Thymus (tissue), 11 donors: ENCODE results near the gene PRKCA. TPM values are rescaled to one million over a fixed set of nuclear protein-coding genes. Genes with fewer than 3 reads are reported as not detected.
"Not testable (repeated sequence)": the region's sequence is repeated elsewhere in the genome, so short reads cannot be mapped to it uniquely, and the experiment has no call there.

Source experiments
- DNase-seq, 9 donors: peaks; one replicate each; pipeline ENCODE4 v3.0.0-alpha.2; 2013; ENCODE audit warnings: low spot score in 9 of 9, low read depth in 6 of 9, missing footprints in 1 of 9
- H3K27ac ChIP-seq, 2 donors: one replicate each; pipeline ENCODE4 v1.5.1; 2013; ENCODE audit warnings: control low read depth in 1 of 2, low read depth in 1 of 2, low read length in 1 of 2, mild to moderate bottlenecking in 1 of 2, moderate library complexity in 1 of 2
- H3K27me3 ChIP-seq, 2 donors: one replicate each; pipeline ENCODE4 v1.5.1; 2013; ENCODE audit warnings: low read length in 1 of 2; ENCODE audit not compliant: control insufficient read depth in 2 of 2, insufficient read depth in 1 of 2
- H3K36me3 ChIP-seq, 2 donors: one replicate each; pipeline ENCODE4 v1.5.1; 2013; ENCODE audit warnings: low read length in 1 of 2, mild to moderate bottlenecking in 1 of 2, moderate library complexity in 1 of 2; ENCODE audit not compliant: control insufficient read depth in 2 of 2, insufficient read depth in 2 of 2
- H3K4me1 ChIP-seq, 2 donors: one replicate each; pipeline ENCODE4 v1.5.1; 2013; ENCODE audit warnings: low read length in 2 of 2; ENCODE audit not compliant: control insufficient read depth in 2 of 2, insufficient read depth in 2 of 2
- H3K4me3 ChIP-seq, 2 donors: one replicate each; pipeline ENCODE4 v1.5.1; 2013; ENCODE audit warnings: low read length in 2 of 2, control low read depth in 1 of 2, mild to moderate bottlenecking in 1 of 2
- H3K9me3 ChIP-seq, 2 donors: one replicate each; pipeline ENCODE4 v1.5.1; 2013; ENCODE audit warnings: low read length in 1 of 2, mild to moderate bottlenecking in 1 of 2; ENCODE audit not compliant: control insufficient read depth in 2 of 2, insufficient read depth in 1 of 2
- WGBS: extraction: QIAGEN DNeasy Blood & Tissue Kit; methylation state at CpG from one replicate; pipeline ENCODE4 v1.1.7; 2013; 5-methylcytosine and 5-hydroxymethylcytosine counted together
- polyA plus RNA-seq: library from polyadenylated mRNA; stranded (reverse); fragments of 200-250 nt; gene quantifications from one replicate; pipeline ENCODE4 v1.2.3, GENCODE V29; 2013
- total RNA-seq: library from RNA; stranded (reverse); fragments of 120-200 nt; gene quantifications from one replicate; pipeline ENCODE4 v1.2.4, GENCODE V29; 2013
- donor health status: healthy.

Gene PRKCA
- total and polyA plus RNA-seq, 2 donors = 2.7 to 3.2 TPM

DNA sequence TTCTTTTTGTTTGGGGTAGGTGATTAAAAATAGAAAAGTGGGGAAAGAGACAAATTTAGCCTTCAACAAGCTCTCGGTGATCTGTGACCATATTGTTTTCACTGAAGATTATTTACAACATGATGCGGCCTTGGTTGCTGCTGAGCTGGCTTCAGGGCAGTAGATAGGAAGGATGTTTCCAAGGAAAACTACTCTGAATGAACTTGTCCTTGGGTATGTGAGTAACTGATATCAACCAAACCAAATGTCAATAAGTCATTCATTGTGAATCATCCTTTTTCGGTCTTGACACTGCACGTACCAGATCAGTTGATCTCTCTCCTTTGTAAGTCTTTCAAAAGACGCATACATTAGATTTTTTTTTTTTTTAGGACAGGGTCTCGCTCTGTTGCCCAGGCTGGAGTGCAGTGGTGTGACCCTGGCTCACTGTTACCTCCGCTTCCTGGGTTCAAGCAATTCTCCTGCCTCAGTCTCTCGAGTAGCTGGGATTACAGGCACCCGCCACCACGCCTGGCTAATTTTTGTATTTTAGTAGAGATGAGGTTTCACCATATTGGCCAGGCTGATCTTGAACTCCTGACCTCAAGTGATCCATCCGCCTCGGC, 58.6 kb downstream of the PRKCA start:
- not testable (repeated sequence) for H3K9me3 ChIP-seq, H3K36me3 ChIP-seq, H3K27me3 ChIP-seq, H3K4me1 ChIP-seq, DNase-seq, H3K4me3 ChIP-seq, H3K27ac ChIP-seq
- 97% methylated on average over 12 of the region's 12 CpGs for WGBS

DNA sequence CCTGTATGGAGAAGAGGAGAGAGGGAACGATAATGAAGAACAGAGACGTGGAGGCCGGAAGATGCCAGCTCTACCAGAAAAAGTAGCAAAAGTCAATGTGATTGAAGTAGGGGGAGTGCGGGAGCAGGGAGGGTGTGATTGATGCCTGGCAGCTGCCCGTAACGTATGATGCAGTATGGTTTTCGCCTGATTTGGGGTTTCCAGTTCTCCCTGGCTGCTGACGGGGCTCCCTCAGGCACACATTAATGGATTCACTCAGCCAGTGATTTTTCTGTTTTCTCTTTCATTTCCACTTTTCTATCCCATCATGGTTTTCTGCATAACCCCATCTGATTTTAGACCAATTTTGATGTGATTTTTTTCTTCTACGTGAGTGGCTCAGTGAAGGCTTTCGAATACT, 62.1 kb downstream of the PRKCA start:
- WGBS = 94% methylated on average over 10 of the region's 10 CpGs
- no peak overlapping the region for H3K4me3 ChIP-seq
- H3K4me1 ChIP-seq = peaks cover 0 to 4% of the 10 kb centered on the region in 2 donors
- H3K9me3 ChIP-seq = no peaks in the 10 kb centered on the region
- no peak overlapping the region for H3K27ac ChIP-seq
- no peak for DNase-seq
- no peaks in the 10 kb centered on the region for H3K36me3 ChIP-seq
- H3K27me3 ChIP-seq = no peaks in the 10 kb centered on the region

GRCh38 chr17:66364990-66365490, 62.6 kb downstream of the PRKCA start:
- Histone ChIP-seq H3K9me3 (no peaks in the 10 kb centered on the region), H3K4me1 (peaks cover 0 to 4% of the 10 kb centered on the region in 2 donors), H3K27ac (no peak overlapping the region), H3K36me3 (no peaks in the 10 kb centered on the region), H3K27me3 (no peaks in the 10 kb centered on the region), H3K4me3 (no peak overlapping the region)
- DNase-seq = no peak
- 9% methylated on average over 4 of the region's 4 CpGs for WGBS

- WGBS = 90% methylated on average over 2 of the region's 2 CpGs
- DNase-seq = no peak
- Histone ChIP-seq H3K9me3 (no peaks in the 10 kb centered on the region), H3K27me3 (no peaks in the 10 kb centered on the region), H3K4me1 (peaks cover 0 to 4% of the 10 kb centered on the region in 2 donors), H3K36me3 (no peaks in the 10 kb centered on the region), H3K4me3 (no peak overlapping the region), H3K27ac (no peak overlapping the region)
Measured at GRCh38 chr17:66365903-66366302, 63.5 kb downstream of the PRKCA start.

DNA sequence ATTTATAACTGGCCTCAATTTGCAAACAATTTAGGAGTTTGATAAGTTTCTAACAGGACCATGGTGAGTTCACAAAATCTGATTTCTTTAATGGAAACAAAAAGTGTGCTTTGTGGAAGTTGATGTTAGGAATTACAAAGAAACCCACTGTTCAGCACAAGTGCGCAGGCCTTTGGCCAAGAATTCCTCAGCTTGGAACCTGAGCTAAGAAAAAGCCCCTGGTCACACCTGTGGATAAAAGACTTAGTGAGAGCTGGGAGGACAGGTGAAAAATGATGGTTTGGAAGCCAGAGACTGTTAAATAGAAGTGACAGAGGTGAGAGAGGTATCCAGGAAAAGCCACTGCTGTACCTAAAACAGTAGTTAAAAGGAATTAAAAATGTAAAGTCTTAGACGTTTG, 64.7 kb downstream of the PRKCA start:
- H3K9me3 ChIP-seq = no peaks in the 10 kb centered on the region
- DNase-seq = no peak
- 89% methylated on average over 2 of the region's 2 CpGs for WGBS

DNA sequence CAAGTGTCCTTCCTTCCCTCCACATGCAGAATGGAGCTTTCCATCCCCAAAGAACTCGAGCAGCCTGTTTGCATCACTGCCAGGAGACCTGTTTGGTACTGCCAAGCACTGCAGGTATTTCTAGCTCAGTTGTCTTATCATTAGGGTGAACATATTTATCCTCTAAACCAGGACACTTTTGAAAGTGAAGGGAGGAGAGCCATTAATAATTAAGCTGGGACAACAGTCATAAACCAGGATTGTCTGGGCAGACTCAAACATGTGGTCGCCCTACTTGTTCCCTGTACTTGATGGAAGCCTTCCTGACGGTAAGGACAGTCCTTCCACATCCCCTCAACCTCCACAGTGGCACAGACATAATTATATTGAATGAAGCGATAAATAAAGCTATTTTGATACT, 67.4 kb downstream of the PRKCA start:
- no peak for DNase-seq
- Histone ChIP-seq H3K27me3 (no peaks in the 10 kb centered on the region), H3K27ac (no peak overlapping the region), H3K36me3 (no peaks in the 10 kb centered on the region), H3K4me1 (peaks cover 0 to 12% of the 10 kb centered on the region in 2 donors), H3K9me3 (no peaks in the 10 kb centered on the region), H3K4me3 (no peak overlapping the region)
- 92% methylated on average over 4 of the region's 4 CpGs for WGBS

More for the DNA sequence above, 64.7 kb downstream of the PRKCA start:
- Histone ChIP-seq H3K36me3 (no peaks in the 10 kb centered on the region), H3K27me3 (no peaks in the 10 kb centered on the region), H3K27ac (no peak overlapping the region), H3K4me1 (peaks cover 0 to 4% of the 10 kb centered on the region in 2 donors), H3K4me3 (no peak overlapping the region)

DNA sequence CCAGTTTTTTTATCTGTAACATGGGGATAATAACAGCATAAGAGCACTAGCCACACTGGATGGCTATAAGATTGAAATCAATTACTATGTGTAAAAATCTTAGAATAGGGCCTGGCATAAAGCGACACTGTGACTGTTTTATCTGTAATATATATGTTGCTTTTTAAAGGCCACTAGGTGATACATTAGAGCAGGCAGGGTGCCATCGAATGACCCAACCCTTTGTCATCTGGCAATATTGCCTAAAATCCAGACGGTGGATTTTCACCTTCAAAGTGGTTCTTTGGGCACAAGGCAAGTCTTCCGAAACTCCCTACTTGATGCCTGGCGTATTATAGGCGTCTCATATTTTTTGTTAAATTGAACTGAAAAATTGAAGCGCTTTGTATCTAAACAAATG, 69.1 kb downstream of the PRKCA start:
- 97% methylated on average over 7 of the region's 7 CpGs for WGBS

GRCh38 chr17:66372182-66372581, 69.8 kb downstream of the PRKCA start:
- Histone ChIP-seq H3K36me3 (no peaks in the 10 kb centered on the region), H3K9me3 (no peaks in the 10 kb centered on the region), H3K4me1 (peaks cover 0 to 18% of the 10 kb centered on the region in 2 donors), H3K27me3 (no peaks in the 10 kb centered on the region), H3K4me3 (no peak overlapping the region), H3K27ac (no peak overlapping the region)
- DNase-seq = no peak
- WGBS = 97% methylated on average over 5 of the region's 5 CpGs

More for the DNA sequence above, 69.1 kb downstream of the PRKCA start:
- Histone ChIP-seq H3K27ac (no peak overlapping the region), H3K4me1 (peaks cover 0 to 18% of the 10 kb centered on the region in 2 donors), H3K9me3 (no peaks in the 10 kb centered on the region), H3K36me3 (no peaks in the 10 kb centered on the region), H3K27me3 (no peaks in the 10 kb centered on the region), H3K4me3 (no peak overlapping the region)
- DNase-seq = no peak

DNA sequence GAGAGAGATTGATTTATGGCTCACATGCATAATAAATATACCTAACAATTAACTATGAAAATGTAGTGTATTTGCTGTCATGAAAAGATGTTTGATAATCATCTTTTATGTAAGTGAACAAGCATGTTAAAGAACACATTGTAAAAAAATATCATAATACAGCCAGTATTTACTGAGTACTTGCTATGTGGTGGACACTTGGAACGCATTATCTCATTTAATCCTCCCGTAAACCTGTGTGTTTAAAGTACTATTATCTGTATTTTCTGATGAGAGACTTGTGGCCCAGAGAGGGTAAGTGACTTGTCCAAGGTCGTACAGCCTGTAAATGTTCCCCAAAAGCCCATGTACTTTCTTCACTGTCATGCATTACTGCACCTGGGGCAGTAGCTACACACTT, 70.7 kb downstream of the PRKCA start:
- H3K36me3 ChIP-seq = no peaks in the 10 kb centered on the region
- no peak overlapping the region for H3K4me3 ChIP-seq
- H3K4me1 ChIP-seq = peaks cover 0 to 18% of the 10 kb centered on the region in 2 donors
- H3K27me3 ChIP-seq = no peaks in the 10 kb centered on the region
- no peak overlapping the region for H3K27ac ChIP-seq
- WGBS = 94% methylated on average over 3 of the region's 3 CpGs
- DNase-seq = no peak
- H3K9me3 ChIP-seq = no peaks in the 10 kb centered on the region
